EH (cell line): Measurements from ENCODE around the gene DIAPH2.
"Not testable (repeated sequence)": the region's sequence is repeated elsewhere in the genome, so short reads cannot be mapped to it uniquely, and the experiment has no call there.

ENCODE experiments used
- DNase-seq: peaks from one replicate; pipeline ENCODE4 v3.0.0-alpha.2; 2015; ENCODE audit warnings: low read depth

Gene DIAPH2

DNA sequence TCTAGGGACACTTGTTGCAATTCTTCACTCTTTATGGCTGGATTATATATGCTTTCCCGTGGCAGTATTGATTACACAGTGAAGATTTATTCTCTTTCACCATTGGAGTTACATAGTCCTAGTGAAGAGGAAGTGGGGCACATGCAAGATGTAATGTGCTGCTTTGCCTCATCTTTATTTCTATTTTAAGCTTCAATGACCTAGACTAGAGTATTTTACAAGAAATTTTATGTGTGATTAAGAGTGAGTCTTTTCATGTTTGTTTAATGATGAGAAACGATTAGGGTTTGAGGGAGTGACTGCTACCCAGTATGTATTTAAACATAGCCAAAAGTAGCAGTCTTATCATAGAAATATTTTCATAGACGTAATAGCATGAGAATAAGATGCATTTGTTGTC, 30.8 kb downstream of the DIAPH2 start:
- DNase-seq, result peak; percentile 71

DNA sequence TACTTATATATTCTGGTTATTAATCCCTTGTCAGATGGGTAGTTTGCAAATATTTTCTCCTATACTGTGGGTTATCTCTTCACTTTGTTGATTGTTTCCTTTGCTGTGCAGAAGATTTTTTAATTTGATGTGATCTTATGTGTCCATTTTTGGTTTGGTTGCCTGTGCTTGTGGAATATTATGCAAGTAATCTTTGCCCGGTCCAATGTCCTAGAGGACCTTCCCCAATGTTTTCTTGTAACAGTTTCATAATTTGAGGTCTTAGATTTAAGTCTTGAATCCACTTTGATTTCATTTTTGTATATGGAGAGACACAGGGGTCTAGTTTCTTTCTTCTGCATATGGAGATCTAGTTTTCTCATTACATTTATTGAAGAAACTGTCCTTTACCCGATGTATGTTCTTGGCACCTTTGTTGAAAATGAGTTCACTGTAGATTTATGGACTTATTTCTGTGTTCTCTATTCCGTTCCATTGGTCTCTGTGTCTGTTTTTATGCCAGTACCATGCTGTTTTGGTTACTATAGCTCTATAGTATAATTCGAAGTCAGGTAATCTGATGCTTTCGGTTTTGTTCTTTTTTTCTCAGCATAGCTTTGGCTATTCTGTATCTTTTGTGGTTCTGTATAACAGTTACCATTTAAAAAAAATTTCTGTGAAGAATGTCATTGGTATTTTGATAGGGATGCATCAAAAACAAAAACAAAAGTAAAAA, 34.7 kb downstream of the DIAPH2 start:
- no peak for DNase-seq

DNA sequence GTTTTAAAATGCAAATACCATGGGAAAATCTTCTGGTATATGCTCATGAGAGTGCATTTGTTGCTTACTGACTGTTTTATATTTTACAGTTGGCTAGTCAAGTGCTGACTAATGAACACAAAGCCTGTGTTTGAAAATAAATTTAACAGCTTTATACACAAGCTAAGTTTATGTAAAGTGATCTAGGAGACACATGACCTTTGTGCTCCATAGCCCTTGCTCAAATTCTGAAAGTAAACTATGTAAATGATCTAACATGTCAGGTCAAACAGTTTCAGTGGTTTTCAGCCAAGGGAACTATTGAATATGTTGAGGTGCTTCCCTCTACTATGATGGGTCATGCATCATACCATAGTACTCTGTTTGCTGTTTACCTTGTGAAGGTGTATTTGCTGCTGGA, 36.7 kb downstream of the DIAPH2 start:
- DNase-seq, result peak; percentile 0

DNA sequence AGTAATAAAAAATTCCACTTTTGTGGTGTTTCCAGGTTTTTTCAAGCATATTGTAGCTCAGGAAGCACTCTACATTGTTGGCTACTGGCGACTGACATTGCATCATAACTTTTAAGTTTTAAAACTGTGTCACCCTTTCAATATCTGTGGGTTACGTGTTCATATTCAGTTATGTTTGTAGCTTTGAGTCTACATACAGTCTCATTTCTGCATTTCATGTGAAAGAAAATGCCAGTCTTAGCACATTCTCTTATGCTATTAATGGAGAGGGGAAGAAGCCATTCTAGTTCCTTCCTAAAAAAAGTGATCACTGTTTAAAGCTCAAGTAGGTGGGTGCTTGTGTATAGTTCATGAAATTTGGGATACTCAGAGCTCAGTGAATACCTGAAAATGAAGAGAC, 38.1 kb downstream of the DIAPH2 start:
- no peak for DNase-seq

DNA sequence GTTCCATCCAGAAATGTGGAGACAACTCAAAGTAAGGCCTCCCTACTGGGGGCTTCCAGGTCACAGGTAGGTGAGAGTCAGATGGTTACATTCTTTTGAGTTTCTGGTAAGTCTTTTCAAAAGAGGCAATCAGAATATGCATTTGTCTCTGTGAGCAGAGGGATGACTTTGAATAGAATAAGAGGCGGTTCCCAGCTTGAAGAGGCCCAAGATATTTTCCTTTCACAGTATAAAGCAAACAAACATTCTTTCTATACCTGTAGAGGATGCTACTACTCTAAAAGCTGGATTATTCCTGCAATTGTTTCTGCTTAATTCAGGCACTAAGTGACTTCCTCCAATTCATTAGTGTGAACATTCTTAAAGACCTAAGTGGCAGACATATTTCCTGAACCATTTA, 44.4 kb downstream of the DIAPH2 start:
- DNase-seq, result no peak

DNA sequence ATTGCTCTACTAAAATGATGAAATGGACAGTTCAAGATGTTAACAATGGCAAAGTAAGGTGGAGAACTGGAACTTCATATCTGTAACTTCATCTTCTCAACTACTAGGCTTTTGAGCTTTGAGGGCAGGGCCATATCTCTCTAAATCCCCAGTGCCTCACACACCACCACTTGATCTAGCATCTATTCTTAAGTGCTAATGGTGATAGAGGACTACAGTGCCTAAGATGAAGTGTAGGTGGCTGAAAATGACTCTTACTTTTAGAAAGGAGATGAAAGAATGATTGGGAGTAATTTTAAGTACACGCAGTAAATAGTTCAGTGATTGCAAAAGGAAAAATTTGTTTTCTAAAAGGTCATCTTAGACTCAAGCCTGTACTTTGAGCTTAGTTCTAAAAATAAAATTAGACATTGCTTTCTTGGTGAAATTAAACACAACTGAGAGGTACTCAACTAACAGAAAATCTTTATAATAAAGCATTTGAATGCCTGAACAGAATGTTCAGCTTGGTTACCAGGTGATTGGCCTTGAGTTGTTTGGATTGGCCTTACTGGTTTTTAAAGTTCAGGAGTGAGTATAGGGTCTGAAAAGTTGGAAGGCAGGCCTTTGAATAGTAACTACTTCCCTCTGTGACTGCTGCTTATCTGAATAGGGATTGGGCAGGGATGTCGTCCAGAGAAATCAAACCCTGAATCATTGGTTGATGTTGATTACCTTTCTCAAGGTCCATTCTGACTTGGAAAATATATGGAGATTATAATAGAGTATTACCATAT, 45.4 kb downstream of the DIAPH2 start:
- no peak for DNase-seq

DNA sequence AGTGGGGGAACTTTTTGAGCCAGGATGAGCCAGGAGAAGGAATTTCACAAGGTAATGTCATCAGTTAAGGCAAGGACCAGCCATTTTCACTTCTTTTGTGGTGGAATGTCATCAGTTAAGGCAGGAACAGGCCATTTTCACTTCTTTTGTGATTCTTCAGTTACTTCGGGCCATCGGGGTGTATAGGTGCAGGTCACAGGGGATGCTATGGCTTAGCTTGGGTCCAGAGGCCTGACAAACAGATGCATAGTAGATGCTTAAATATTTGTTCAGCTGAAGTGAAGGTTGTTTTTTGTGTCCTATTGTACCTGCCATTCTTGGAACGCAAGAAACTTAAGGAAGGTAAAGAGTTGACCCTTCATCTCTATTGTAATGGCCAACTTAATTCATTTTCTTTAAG, 46.4 kb downstream of the DIAPH2 start:
- not testable (repeated sequence) for DNase-seq

DNA sequence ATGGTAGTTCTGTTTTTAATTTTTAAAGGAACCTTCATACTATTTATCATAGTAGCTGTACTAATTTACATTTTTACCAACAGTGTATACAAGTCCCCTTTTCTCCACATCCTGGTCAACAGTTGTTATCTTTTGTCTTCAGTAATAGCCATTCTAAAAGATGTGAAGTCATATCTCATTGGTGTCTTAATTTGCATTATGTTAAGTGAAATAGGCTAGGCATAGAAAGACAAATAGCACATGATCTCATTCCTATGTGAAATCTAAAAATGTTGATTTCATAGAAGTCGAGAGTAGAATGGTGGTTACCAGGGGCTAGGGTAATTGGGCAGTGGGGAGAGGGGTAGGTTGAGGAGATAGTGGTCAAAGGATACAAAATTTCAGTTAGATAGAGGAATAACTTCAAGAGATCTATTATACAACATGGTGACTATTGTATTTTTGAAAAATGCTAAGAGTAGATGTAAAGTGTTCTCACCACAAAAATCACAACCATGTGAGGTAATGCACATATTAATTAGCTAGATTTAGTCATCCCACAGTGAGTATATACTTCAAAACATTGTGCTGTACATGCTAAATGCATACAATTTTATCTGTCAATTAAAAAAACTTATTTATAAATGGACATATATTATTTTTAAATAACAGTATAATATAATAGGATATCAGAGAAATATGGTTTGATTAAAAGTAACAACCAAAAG, 58.9 kb downstream of the DIAPH2 start:
- DNase-seq, result no peak

DNA sequence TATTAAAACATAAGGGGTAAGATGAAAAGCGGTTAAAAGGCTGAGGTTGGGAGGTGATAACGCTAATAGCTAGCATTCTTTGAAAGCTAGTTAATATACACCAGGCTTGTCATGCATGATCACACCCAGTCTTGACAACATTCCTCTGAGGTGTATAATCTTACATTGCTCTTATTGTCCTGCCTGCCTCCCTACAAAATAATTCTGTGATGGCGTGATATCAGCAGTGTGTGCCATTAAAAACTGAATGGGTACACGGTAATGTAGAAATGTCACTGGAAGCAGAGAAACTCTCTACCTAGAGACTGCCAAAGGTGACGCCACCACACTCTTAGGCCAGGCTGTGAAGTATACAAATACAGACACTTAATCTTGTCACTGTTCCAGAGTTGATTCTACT, 68.1 kb downstream of the DIAPH2 start:
- DNase-seq, result no peak

DNA sequence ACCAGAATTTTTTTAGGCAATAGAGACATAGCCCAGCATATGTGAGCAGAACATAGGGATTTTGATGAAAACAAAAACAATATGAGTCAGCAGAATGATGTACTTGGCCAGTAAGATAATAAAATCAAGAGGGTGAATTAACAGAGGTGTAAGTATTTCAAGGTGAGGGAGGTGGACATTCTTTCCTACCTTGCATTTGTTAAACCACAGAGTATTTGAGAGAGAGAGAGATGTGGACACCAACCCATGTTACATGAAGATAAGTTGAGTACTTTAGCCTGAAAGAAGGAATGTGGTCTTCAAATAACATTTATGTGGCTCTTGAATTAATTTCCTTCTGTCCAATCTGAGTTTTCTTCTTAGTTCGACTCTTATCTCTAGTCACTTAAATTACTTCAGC, 68.6 kb downstream of the DIAPH2 start:
- DNase-seq, result no peak

DNA sequence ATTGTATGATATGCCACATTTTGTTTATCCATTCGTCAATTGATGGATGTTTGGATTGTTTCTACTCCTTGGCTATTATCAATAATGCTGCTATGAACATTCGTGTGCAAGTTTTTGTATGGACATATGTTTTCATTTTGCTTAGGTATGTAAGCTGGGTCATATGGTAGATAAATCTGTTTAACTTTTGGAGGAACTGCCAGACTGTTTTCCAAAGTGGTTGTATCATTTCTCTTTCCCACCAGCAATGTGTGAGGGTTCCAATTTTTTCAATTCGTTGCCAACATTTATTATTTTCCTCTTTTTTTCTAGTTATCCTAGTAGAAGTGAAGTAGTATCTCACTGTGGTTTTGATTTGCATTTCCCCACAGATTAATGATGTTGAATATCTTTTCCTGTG, 71.8 kb downstream of the DIAPH2 start:
- DNase-seq, result no peak

DNA sequence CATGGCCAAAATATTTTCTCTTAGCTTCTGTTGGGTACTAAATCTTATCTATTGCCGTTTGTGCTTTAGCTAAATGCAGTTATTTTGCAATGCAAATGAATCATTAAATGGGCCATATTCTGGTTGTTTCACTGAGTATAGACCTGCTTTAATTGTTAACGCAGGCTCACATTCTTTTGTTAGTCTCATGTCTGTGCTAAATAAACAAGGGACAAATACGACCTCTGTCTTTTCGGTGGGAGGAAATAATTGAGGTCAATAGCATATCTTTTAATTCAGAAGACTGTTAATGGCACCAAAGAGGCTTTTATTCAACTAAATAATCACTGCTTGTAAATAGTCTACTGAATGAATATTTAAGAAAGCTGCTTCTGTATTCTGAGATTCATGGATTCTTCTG, 76.9 kb downstream of the DIAPH2 start:
- DNase-seq, result no peak

DNA sequence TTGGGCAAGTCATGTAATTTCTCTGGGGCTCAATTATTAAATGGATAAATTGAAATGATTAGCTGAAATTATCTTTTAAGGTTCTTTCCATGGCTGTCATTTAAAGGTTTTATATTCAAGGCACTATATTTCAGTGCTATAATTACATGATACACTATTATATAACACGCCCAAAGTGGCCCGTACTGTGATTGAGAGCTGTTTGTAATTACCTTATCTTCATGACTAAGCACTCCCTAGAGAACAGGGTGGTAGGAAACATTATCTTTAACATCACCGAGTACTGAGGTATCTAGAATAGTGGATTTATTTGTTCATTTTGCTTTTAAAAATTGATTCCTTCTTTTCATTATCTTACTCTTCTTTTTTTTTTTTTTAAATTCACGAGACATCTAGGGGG, 79.0 kb downstream of the DIAPH2 start:
- DNase-seq, result no peak

DNA sequence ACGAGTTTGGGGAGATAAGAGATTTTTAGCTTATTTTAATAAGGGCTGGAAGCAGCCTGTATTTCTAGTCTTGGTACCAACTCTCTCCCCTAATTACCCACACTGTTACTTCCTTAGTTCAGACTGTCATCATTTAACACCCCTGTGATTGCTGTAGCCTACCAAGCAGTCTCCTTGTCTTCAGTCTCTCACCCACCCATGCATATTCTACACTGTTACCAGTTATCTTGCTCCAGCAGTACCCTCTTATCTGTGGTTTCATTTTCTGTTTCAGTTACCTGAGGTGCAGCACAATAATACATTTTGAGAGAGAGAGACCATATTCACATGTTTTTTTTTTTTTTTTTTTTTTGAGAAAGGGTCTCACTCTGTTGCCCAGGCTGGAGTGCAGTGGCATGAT, 80.2 kb downstream of the DIAPH2 start:
- no peak for DNase-seq

DNA sequence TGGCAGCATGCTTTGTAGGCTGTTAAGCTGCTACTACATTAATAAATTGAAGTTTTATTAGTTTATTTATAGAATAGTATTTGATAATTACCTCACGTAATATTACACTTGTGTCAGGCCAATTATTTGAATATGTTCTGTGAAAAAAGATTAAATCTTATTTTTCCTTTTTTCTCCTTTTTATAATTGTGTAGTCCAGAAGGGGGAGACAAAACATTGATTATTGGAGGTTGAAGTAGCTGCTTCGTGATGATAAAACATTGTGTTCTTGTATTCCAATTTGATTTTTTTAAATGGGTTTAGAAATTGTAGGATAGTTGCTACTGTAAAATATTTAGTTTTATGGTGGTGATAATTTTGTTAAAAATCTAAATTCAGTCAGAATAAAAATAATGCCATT, 85.7 kb downstream of the DIAPH2 start:
- peak; percentile 11 for DNase-seq

DNA sequence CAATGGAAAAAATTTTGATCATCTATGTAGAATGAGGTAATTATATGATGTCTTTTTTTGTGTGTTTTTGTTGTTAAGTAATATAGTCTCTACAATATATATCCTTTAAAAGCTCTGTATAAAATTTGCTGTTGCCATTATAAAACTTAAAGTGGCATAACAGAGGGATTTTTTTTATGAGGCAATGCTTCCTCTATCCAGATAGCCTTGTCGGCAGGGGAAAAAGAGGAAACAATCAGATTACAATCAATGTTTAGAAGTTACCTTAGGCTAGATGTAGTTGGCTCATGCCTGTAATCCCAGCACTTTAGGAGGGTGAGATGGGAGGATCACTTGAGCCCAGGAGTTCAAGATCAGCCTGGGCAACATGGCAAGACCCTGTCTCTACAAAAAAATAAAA, 86.8 kb downstream of the DIAPH2 start:
- DNase-seq, result no peak

DNA sequence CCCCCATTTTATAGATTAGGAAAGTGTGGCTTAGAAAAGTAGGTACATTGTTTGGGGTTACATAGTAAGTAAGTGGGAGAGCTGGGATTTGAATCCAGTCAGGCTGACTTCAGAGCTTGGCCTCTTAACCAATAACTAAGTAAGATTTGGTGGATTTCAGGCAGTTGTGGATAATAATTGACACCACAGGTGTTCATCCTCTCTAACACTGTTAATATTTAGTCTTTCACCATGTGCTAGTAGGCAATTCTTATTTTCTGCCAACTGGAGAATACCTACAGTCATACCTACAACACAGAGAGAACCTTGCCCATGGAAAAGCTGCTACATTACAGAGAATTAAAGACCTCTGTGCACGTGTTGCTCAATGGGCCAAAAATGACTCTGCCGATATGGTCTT, 89.5 kb downstream of the DIAPH2 start:
- DNase-seq, result no peak

DNA sequence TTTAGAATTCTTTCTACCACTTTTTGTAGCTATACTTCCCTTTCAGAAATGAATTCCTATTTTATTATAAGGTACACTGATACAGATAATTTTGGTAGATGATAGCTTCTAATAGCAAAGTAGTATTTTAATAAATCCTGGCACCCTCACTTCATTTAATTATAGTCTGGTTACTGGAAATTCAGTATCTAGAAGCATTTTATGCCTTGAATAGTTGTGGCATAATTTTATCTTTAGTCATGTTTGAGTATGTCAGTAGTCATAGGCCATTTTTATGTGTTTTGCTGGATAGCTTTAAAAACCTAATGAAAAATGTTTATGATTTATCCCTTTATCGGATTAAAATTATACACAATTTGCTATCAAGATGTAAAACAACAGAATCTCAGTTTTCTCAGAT, 92.3 kb downstream of the DIAPH2 start:
- DNase-seq, result peak; percentile 51

DNA sequence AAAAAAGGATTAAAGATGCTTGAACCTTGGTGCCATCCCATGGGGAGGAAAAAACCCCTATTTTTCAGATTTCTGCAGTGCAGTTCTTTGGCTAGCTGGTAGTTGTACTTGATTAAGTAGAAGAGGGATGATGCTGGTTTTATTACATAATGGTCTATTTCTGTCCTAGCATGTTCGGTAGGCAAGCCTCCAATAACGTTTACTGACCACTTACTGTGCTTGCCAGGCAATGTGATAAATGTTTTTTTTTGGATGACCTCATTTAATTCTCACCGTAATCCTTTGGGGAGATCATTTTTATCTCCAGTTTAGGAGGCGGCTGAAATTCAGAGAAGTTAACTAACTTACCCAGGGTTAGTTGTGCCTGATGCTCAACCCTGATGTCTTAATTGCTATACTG, 106.9 kb downstream of the DIAPH2 start:
- peak; percentile 59 for DNase-seq

DNA sequence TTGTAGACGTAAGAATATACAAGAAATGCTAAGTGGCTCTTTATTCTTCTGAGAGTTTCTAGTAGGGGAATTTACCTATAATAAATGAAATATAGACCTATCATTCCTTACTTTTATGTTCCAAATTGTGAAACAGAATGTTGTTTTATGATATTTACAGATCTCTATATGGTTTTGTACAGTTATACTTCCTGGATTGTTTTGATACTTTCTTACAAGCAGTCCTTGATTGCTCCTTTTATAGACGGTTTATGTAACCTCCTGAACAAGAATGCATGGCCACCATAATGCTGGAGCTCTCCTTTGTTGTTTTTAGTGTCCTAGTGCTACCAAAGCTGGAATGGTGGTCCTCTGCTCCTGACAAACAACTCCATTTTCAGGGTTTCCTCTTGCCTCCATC, 107.4 kb downstream of the DIAPH2 start:
- DNase-seq, result no peak

DNA sequence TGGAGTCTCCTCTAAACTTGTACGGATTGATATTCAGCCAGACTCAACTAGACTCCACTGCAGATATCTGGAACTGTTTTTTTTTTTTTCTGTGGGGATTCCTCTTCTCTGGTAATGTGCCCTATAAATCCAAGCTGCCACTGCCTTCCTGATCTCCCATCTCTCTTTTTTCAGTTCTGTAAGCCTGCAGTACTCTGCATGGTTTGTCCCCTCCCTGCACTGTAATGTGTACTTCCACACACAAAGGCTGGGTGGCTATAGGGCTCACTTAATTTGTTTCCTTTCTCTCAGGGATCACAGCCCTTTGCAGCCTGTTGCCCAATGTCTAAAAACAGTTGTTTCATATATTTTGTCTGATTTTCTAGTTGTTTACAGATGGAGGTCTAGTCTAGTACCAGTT, 114.3 kb downstream of the DIAPH2 start:
- no peak for DNase-seq

DNA sequence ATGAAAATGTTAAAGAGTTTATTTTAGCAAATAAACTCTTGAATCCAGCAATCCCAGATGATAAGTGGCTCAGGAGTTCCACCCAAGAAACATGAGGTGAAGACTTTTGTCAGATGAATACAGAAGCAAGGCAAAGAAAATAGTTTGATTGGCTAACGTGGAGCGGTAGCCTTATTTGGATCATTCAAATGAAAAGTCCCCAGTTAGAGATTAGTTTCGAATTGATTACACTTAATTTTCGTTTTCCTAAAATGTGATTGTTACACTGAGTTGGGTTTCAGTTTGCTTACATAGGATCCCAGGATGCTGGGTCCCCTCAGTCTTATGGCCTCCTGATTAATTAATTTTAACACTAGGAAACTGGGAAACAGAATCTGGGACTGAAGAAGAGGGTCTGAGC, 122.7 kb downstream of the DIAPH2 start:
- DNase-seq, result no peak

DNA sequence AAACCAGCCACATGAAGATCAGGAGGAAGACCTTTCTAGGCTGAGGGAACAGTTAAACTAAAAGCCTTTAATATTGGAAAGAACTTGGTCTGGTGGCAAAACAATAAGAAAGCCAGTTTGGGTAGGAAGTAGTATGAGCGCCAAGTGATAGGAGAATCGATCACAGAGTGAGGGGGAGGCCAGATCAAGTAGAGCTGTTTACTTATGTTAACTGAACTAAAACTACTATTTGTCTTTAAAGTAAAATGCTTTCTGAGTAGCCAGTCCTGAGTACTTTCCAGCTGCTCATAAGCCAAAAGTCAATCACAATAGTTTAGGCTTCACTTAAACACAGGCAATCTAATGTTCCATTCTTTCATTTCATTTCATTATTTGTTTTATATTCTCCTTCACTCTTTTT, 136.3 kb downstream of the DIAPH2 start:
- no peak for DNase-seq
